Measurements from ENCODE around the gene ROR1. TPM values are rescaled to one million over a fixed set of nuclear protein-coding genes. Genes with fewer than 3 reads are reported as not detected.

Gene ROR1
- total RNA-seq, 4 donors from 2014 or later, result 10.6 to 21.7 (median 15.1) TPM

GRCh38 chr1:63831409-63831808, 57.6 kb downstream of the ROR1 start:
- H3K27ac ChIP-seq, result no peak overlapping the region
- WGBS, result 86% methylated on average over 1 of the region's 1 CpG
- H3K4me1 ChIP-seq, result peaks cover 29% of the 10 kb centered on the region
- no peaks in the 10 kb centered on the region for H3K27me3 ChIP-seq
- H3K4me3 ChIP-seq, result no peak overlapping the region
- H3K36me3 ChIP-seq, result no peaks in the 10 kb centered on the region
- no peaks in the 10 kb centered on the region for H3K9me3 ChIP-seq
- DNase-seq (ENCODE audit: low spot score in 2 of 2), result no peak
- TF ChIP-seq POLR2A (IDR thresholded peaks at IDR 0.05) (no peak), POLR2AphosphoS5 (IDR thresholded peaks at IDR 0.05) (no peak), CTCF (IDR thresholded peaks at IDR 0.05) (no peak), EP300 (IDR thresholded peaks at IDR 0.05) (no peak)

- H3K36me3 ChIP-seq, result no peaks in the 10 kb centered on the region
- TF ChIP-seq CTCF (IDR thresholded peaks at IDR 0.05) (no peak), POLR2AphosphoS5 (IDR thresholded peaks at IDR 0.05) (no peak), EP300 (IDR thresholded peaks at IDR 0.05) (no peak), POLR2A (IDR thresholded peaks at IDR 0.05) (no peak)
- WGBS, result 47% methylated on average over 7 of the region's 7 CpGs
- H3K27me3 ChIP-seq, result no peaks in the 10 kb centered on the region
- H3K4me1 ChIP-seq, result peaks cover 21% of the 10 kb centered on the region
- no peak for DNase-seq (ENCODE audit: low spot score in 2 of 2)
- H3K9me3 ChIP-seq, result no peaks in the 10 kb centered on the region
- no peak overlapping the region for H3K4me3 ChIP-seq
- no peak overlapping the region for H3K27ac ChIP-seq
These were observed 59.7 kb downstream of the ROR1 start for GRCh38 chr1:63833363-63834119.

- no peaks in the 10 kb centered on the region for H3K27me3 ChIP-seq
- peaks cover 19% of the 10 kb centered on the region for H3K4me1 ChIP-seq
- no peak overlapping the region for H3K4me3 ChIP-seq
- H3K9me3 ChIP-seq, result no peaks in the 10 kb centered on the region
- WGBS, result 57% methylated on average over 1 of the region's 1 CpG
- TF ChIP-seq POLR2AphosphoS5 (IDR thresholded peaks at IDR 0.05) (no peak), EP300 (IDR thresholded peaks at IDR 0.05) (no peak), POLR2A (IDR thresholded peaks at IDR 0.05) (no peak), CTCF (IDR thresholded peaks at IDR 0.05) (no peak)
- no peak overlapping the region for H3K27ac ChIP-seq
- no peaks in the 10 kb centered on the region for H3K36me3 ChIP-seq
- no peak for DNase-seq (ENCODE audit: low spot score in 2 of 2)
These were observed 61.3 kb downstream of the ROR1 start for GRCh38 chr1:63835128-63835527.

- Histone ChIP-seq H3K4me1 (peaks cover 19% of the 10 kb centered on the region), H3K27ac (no peak overlapping the region), H3K4me3 (no peak overlapping the region), H3K27me3 (no peaks in the 10 kb centered on the region), H3K36me3 (no peaks in the 10 kb centered on the region), H3K9me3 (no peaks in the 10 kb centered on the region)
- WGBS, result 87% methylated on average over 1 of the region's 1 CpG
- DNase-seq (ENCODE audit: low spot score in 2 of 2), result no peak
- TF ChIP-seq POLR2A (IDR thresholded peaks at IDR 0.05) (no peak), EP300 (IDR thresholded peaks at IDR 0.05) (no peak), POLR2AphosphoS5 (IDR thresholded peaks at IDR 0.05) (no peak), CTCF (IDR thresholded peaks at IDR 0.05) (no peak)
These were observed 62.6 kb downstream of the ROR1 start for GRCh38 chr1:63836374-63836773.

- no peak overlapping the region for H3K27ac ChIP-seq
- no peak for DNase-seq (ENCODE audit: low spot score in 2 of 2)
- TF ChIP-seq POLR2AphosphoS5 (IDR thresholded peaks at IDR 0.05) (no peak), POLR2A (IDR thresholded peaks at IDR 0.05) (no peak), CTCF (IDR thresholded peaks at IDR 0.05) (no peak), EP300 (IDR thresholded peaks at IDR 0.05) (no peak)
- no peaks in the 10 kb centered on the region for H3K36me3 ChIP-seq
- H3K4me1 ChIP-seq, result peaks cover 19% of the 10 kb centered on the region
- no peak overlapping the region for H3K4me3 ChIP-seq
- 91% methylated on average over 5 of the region's 5 CpGs for WGBS
- no peaks in the 10 kb centered on the region for H3K27me3 ChIP-seq
- no peaks in the 10 kb centered on the region for H3K9me3 ChIP-seq
These were observed 63.0 kb downstream of the ROR1 start for GRCh38 chr1:63836830-63837229.

Data from suprapubic skin (tissue), 4 donors.